NCI-H526 treated with DMSO at 0.1 percent for 48 hours (cell line): ENCODE data around the gene MSI2.

Source experiments
- DNase-seq: peaks from one replicate; lab custom pipeline; 2025; lab: John Stamatoyannopoulos, UW

The MSI2 gene

DNA sequence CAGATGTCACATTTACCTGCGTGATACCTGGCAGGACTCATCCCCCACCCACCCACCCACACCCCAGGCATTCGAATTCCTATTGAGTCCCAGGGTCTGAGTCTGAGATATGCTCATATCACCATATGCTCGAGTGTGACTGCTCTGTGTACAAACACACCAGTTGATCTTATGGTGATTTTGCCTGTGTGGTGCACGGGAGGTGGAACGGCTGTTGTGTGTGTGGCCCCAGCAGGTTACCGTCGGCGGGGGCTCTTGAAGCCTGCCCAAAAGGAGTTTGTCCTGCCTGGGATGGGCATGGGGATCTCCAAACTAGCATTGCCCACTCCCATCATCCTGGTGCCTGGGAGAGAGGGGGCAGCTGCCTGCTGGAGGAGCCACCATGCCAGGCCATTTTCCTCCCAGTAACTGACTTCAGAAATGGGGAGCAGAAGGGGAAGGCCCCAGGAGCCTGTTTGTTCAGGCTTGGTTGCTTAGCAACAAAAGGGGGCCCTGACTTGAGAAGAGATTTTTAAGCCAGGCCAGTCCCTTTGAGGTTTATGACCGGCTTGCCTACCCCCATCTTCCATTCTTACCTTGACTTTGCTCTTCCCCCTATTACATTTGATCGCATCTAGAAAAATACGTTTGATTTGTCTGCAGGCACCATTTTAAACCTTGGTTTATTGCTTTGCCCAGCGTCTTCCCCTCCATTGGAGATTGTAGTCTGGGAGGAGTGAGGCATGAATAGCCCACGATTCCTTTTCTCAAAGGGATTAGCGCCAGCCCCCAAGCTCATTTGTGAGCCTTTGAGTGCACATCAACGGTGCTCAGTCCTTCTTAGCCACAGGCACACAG is 271.1 kb downstream of the MSI2 start:
- peak; percentile 16 for DNase-seq

GRCh38 chr17:57528058-57528451 is 271.7 kb downstream of the MSI2 start:
- DNase-seq, result peak; percentile 47

DNA sequence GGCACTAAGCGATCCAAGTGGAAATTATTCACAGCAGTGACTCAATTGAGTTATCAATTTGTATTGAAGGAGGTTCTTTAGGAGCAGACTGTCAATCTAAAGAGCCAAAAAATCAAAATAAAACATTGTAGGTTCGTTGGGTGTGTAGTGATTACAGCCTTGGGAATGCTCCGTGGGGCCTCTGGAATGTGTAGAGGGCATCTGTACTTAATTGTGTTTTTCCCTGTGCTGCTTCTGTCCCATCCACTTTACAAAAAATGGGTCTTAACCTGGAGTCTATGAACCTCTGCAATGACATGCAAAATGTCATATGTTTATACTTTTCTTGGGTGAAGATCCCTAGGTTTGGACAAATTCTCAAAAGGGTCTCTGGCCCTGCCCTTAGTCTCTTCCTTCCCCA is 273.7 kb downstream of the MSI2 start:
- no peak for DNase-seq

- no peak for DNase-seq
Measured at GRCh38 chr17:57530508-57530907, 274.2 kb downstream of the MSI2 start.

- no peak for DNase-seq
Measured at GRCh38 chr17:57531078-57531477, 274.8 kb downstream of the MSI2 start.

DNA sequence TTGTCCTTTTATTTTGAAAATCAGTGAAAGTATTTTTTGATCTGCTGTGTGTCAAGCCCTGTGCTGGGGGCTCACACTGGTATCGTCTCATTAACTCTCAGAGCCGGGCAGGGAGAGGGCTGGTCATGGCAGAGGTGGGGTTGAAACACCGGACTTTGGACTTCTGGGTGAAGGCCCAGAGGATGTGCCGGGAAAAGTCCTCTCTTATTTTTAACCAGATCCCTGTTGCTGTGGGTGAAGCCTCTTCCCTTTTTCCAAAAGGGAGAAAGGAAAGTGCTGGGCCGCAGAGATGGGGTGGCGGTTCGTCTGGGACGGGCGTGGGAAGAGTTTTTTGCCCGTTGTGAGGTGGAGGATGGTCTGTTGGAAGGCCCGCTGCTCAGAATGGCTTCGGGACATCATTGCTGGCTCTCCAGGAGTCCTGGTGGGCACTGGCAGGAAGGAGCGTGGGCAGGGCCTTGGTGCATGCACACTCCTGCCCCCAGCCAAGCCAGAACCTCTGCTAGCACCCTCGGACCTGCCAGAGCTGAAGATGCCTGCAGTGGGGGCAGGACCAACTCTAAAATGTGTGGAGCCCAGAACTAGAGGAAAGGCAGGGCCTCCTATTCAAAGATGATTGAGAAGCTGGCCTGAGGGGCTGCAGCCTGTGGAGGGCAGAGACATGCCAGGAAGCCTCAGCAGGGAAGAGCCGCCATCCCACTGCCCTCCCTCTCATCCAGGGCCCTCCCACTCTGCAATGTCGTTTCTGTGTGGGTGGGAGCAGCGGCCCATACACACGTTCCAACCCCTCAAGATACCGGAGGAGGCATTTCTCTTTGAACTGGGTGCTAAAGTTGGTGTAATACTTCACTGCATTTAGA is 275.6 kb downstream of the MSI2 start:
- no peak for DNase-seq

DNA sequence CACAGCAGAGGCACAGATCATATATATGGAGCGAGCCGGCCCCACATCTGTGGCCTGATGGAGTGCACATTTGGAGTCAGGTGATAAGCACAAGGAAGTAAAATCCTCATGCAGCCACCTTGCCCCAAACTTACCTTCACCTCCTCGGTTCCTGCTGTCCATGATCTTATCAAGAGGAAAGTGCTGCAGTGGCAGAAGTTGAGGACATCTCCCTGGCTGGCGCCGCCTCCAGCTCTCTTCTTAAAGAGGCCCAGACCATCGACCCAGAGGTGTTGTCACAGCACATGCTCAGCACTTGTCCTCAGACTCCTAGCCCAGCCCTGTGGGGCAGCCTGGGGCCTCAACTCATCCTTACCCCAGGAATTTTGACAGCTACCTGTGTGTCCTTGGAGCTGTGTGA is 276.2 kb downstream of the MSI2 start:
- DNase-seq, result no peak

- DNase-seq, result no peak
Measured at GRCh38 chr17:57532966-57533365, 276.6 kb downstream of the MSI2 start.

- no peak for DNase-seq
Measured at GRCh38 chr17:57533684-57534305, 277.5 kb downstream of the MSI2 start.

GRCh38 chr17:57534863-57535248 is 278.5 kb downstream of the MSI2 start:
- DNase-seq, result no peak

GRCh38 chr17:57535249-57535966 is 279.1 kb downstream of the MSI2 start:
- peak; percentile 17 for DNase-seq

GRCh38 chr17:57536289-57536688 is 280.0 kb downstream of the MSI2 start:
- DNase-seq, result no peak

DNA sequence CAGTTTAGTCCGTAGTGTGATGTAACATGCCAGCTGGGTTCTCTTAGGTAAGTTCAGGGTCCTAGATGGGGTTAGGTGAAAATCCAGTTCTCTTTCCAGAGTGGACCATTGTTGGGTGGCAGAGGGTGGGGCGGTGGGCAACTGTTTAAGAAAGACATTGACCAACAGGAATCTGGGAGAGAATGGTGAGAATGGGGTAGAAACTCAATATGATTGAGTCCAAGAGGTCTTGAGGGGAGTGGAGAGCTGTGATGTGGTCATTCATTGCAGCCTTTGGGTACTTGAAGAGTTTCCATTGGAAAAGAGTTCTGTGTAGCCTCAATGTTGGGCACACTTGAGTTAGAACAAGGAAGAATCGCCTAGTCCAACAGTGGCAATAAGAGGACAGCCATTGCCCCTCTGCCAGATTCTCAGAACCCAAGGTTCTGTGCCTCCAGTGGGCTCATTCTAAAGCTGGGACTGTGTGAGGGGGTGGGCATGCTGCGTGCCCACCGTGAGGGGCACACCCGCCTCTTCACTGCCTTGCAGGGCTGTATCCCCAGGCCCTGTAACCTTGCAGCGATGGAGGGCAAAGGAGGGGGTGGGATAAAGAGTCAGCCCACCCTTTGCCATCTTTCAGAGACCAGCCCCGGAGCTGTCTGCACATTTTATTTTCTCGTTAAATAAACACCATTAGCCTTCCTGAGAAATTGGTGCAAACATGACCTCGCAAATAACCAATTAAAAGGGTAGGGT is 280.6 kb downstream of the MSI2 start:
- no peak for DNase-seq

DNA sequence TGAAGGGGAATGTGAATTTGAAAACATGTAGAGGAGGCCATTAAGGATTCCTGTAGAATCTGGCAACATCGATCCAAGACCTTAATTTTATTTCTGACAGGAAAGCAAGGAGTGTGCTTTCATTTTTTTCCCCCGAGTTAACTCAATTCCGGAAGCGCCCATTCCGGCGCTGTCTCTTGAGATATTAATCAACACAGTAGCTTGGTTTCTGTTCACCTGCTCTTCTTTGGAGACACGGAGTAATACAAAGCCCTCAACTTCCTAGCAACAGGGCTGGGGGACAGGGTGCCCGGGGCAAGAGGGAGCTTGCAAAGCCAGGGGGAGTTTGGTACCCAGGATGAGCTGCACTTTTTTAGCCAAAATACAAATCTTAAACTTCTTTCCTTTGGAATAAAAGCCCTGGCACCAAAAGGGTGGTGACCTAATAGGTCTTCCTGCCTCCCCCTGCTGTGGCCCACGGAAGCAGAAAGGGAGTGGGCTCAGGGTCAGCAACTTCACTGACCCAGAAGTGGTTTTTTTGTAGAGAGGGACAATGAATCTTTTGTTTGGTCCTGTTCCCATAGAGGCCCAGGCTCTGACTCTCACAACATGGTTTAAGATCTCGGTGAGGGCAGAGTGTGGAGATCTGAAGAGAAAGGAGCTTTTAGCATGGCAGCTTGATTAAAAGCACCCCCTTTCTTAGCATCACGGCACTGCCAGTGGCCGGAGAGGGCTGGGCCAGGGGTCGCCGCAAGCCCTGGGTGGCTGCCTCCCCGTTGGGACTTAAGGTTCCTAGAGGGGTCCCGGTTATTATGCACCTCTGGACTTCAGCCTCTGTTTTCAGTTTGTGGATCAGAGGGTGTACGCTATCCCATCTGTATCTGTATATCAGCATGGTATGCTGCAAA is 281.4 kb downstream of the MSI2 start:
- DNase-seq, result no peak

GRCh38 chr17:57538736-57539456 is 282.6 kb downstream of the MSI2 start:
- DNase-seq, result no peak

DNA sequence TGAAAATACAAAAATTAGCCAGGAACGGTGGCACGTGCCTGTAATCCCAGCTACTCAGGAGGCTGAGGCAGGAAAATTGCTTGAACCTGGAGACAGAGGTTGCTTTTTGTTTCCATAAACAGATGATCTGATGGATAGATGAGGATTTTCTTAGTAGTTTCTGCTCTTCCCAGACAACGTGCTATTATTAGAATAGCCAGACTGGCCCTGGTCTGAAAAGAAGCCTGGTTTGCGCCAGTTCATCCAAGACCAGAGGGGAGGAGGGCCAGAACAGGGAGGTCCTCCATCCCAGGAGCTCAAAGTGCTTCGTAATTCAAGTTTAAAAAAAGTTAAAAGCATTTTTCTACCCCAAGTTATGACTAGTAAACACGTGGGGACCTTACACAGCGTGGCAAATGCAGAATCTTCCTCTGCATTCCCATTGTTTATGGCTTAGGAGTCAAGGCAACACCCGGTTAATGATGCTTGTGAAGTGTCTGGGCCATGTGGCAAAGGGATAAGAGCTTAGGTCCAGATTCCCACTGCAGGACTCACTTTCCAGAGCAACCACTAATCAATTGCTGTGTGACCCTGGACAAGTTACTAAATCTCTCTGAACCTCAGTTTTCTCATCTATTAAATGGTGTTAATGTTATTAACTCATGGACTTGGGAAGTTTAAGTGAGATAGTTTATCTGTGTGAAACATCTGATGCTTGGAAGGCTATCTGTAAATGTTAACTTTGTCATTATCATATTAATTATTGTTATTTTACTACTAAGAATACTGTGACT is 283.4 kb downstream of the MSI2 start:
- DNase-seq, result no peak

- no peak for DNase-seq
Measured at GRCh38 chr17:57540596-57540995, 284.3 kb downstream of the MSI2 start.

DNA sequence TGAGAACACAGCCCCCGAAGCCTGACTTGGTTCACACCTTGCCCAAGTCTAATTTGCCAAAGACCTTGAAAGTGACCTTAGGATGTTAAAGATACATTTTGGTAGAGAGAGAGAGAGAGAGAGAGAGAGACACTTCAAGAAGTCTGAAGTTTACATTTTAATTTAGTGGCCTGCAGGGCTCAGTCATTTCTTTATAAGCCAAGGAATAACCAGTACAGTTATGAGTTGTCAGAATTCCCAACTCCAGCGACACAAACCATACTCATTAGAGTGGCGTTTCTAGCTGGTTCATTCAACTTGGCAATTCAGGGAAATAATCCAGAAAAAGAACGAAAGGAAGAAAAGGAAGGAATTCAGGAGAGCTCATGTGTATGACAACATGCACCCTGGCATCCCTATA is 284.7 kb downstream of the MSI2 start:
- no peak for DNase-seq
